GM23338 (cell line): Measurements from ENCODE around the gene GIGYF1. TPM values are rescaled to one million over a fixed set of nuclear protein-coding genes. Genes with fewer than 3 reads are reported as not detected.

Experiments
- ATAC-seq: fragments of 200-7000 bp; cut with Tn5 transposase; 3 replicates; pipeline ENCODE4 v1.9.1; 2020
- DNase-seq: peaks from one replicate; pipeline ENCODE4 v3.0.0-alpha.2; 2015; ENCODE audit warnings: low spot score
- H2AFZ ChIP-seq: fragments of 200-600 bp; sonication (generic); 2 replicates; pipeline ENCODE4 v1.8.0; 2016; ENCODE audit warnings: antibody characterized with exemption, mild to moderate bottlenecking, moderate library complexity
- H3F3A ChIP-seq: fragments of 200-600 bp; sonication (generic); replicated peaks from 2 replicates; pipeline ENCODE4 v1.8.0; 2017; ENCODE audit warnings: antibody characterized with exemption, mixed run types, low read depth
- H3K27ac ChIP-seq: fragments of 200-600 bp; sonication (generic); 2 replicates; pipeline ENCODE4 v1.6.1; 2016; ENCODE audit warnings: low read depth
- H3K27me3 ChIP-seq: fragments of 200-600 bp; sonication (generic); 2 replicates; pipeline ENCODE4 v1.8.0; 2016; ENCODE audit warnings: mild to moderate bottlenecking, mixed run types, moderate library complexity; ENCODE audit not compliant: insufficient read depth
- H3K36me3 ChIP-seq: fragments of 200-600 bp; sonication (generic); 2 replicates; pipeline ENCODE4 v1.8.0; 2016; ENCODE audit warnings: mild to moderate bottlenecking; ENCODE audit not compliant: insufficient read depth
- H3K4me1 ChIP-seq: fragments of 200-600 bp; sonication (generic); 2 replicates; pipeline ENCODE4 v1.8.0; 2016; ENCODE audit warnings: mild to moderate bottlenecking, moderate library complexity; ENCODE audit not compliant: insufficient read depth
- H3K4me2 ChIP-seq: fragments of 200-600 bp; sonication (generic); 2 replicates; pipeline ENCODE4 v1.7.1; 2017; ENCODE audit warnings: mixed run types
- H3K4me3 ChIP-seq: fragments of 200-600 bp; sonication (generic); 2 replicates; pipeline ENCODE4 v1.6.1; 2016; ENCODE audit warnings: mixed run types
- H3K79me2 ChIP-seq: fragments of 200-600 bp; sonication (generic); replicated peaks from 2 replicates; pipeline ENCODE4 v1.8.0; 2017; ENCODE audit warnings: mild to moderate bottlenecking; ENCODE audit not compliant: insufficient read depth
- H3K9me2 ChIP-seq: fragments of 200-600 bp; sonication (generic); 2 replicates; pipeline ENCODE4 v1.8.0; 2017; ENCODE audit not compliant: insufficient read depth
- H4K20me1 ChIP-seq: fragments of 200-600 bp; sonication (generic); replicated peaks from 2 replicates; pipeline ENCODE4 v1.8.0; 2017; ENCODE audit warnings: mild to moderate bottlenecking; ENCODE audit not compliant: insufficient read depth
- H3K27ac Mint-ChIP-seq: 2 replicates; pipeline ENCODE4 v1.8.0; 2020; ENCODE audit warnings: inconsistent platforms, mild to moderate bottlenecking, moderate library complexity, mixed read lengths
- H3K27me3 Mint-ChIP-seq: 3 replicates; pipeline ENCODE4 v1.8.0; 2022; ENCODE audit warnings: low read depth, mild to moderate bottlenecking, moderate library complexity, mixed read lengths, inconsistent platforms; ENCODE audit not compliant: insufficient read depth, poor library complexity
- H3K36me3 Mint-ChIP-seq: 3 replicates; pipeline ENCODE4 v1.8.0; 2021; ENCODE audit warnings: low read depth, mild to moderate bottlenecking, inconsistent platforms, moderate library complexity, mixed read lengths
- H3K4me1 Mint-ChIP-seq: 3 replicates; pipeline ENCODE4 v1.8.0; 2020; ENCODE audit warnings: mild to moderate bottlenecking, inconsistent platforms, mixed read lengths
- H3K4me3 Mint-ChIP-seq: 3 replicates; pipeline ENCODE4 v1.8.0; 2021; ENCODE audit warnings: moderate library complexity, mild to moderate bottlenecking, inconsistent platforms, mixed read lengths
- H3K9me3 Mint-ChIP-seq: 3 replicates; pipeline ENCODE4 v1.8.0; 2020; ENCODE audit warnings: moderate library complexity, mild to moderate bottlenecking, inconsistent platforms, mixed read lengths
- CREB1 ChIP-seq: fragments of 250-450 bp; sonication (Bioruptor Pico); IDR thresholded peaks from 2 replicates; pipeline ENCODE4 v1.5.0; 2020; ENCODE audit warnings: low read depth, mild to moderate bottlenecking, moderate library complexity
- ETS1 ChIP-seq: IDR thresholded peaks from 2 replicates; pipeline ENCODE4 v1.6.1; 2016; ENCODE audit warnings: antibody characterized with exemption
- EZH2 ChIP-seq: fragments of 200-600 bp; sonication (generic); IDR thresholded peaks from one replicate; pipeline ENCODE4 v1.8.0; 2017; ENCODE audit warnings: antibody characterized with exemption, mild to moderate bottlenecking, low read depth; ENCODE audit not compliant: unreplicated experiment
- EZH2phosphoT487 ChIP-seq: fragments of 200-600 bp; sonication (generic); IDR thresholded peaks from one replicate; pipeline ENCODE4 v1.8.1; 2018; ENCODE audit warnings: antibody characterized with exemption; ENCODE audit not compliant: unreplicated experiment
- JUNB ChIP-seq: IDR thresholded peaks from one replicate; pipeline ENCODE4 v1.6.1; 2016; ENCODE audit warnings: antibody characterized with exemption; ENCODE audit not compliant: unreplicated experiment
- NANOG ChIP-seq: IDR thresholded peaks from 2 replicates; pipeline ENCODE4 v1.6.1; 2016; ENCODE audit warnings: antibody characterized with exemption, borderline replicate concordance
- POLR2AphosphoS5 ChIP-seq: IDR thresholded peaks from 2 replicates; pipeline ENCODE4 v1.6.1; 2016; ENCODE audit warnings: antibody characterized with exemption, low read depth
- STAT1 ChIP-seq: IDR thresholded peaks from one replicate; pipeline ENCODE4 v1.6.1; 2016; ENCODE audit warnings: antibody characterized with exemption; ENCODE audit not compliant: unreplicated experiment
- ZNF114 ChIP-seq: fragments of 250-450 bp; sonication (Bioruptor Pico); IDR thresholded peaks from 2 replicates; pipeline ENCODE4 v1.5.0; 2020; ENCODE audit warnings: mild to moderate bottlenecking, moderate library complexity
- ZNF331 ChIP-seq: fragments of 250-450 bp; sonication (Bioruptor Pico); IDR thresholded peaks from 2 replicates; pipeline ENCODE4 v1.5.0; 2020; ENCODE audit warnings: low read depth, mild to moderate bottlenecking, moderate library complexity
- polyA plus RNA-seq: library from polyadenylated mRNA; unstranded; fragments of >200 nt; fragmentation: Nextera tagmentation; extraction: Ambion mirVana; gene quantifications from 2 replicates; pipeline ENCODE4 v1.2.1, GENCODE V29; 2016
- total RNA-seq: library from RNA; depleted of rRNA; stranded (reverse); fragments of >200 nt; shearing (Covaris generic); gene quantifications from 2 replicates; pipeline ENCODE4 v1.2.3, GENCODE V29; 2014
- TF ChIP-seq, protein P1 (sequence below): IDR thresholded peaks from one replicate; pipeline ENCODE4 v1.6.1; 2018; ENCODE audit warnings: antibody characterized with exemption; ENCODE audit not compliant: unreplicated experiment
- TF ChIP-seq, protein P2 (sequence below), 2 experiments: fragments of 200-600 bp in 1 of 2; sonication (generic) in 1 of 2; conservative IDR thresholded peaks; 2 replicates each; pipeline versions ENCODE4 v1.5.1 to v1.6.1; 2016 to 2017; ENCODE audit warnings: antibody characterized with exemption in 2 of 2, low read depth in 2 of 2, mild to moderate bottlenecking in 2 of 2, moderate library complexity in 1 of 2
- TF ChIP-seq, protein P3 (sequence below): fragments of 250-450 bp; sonication (Bioruptor Pico); IDR thresholded peaks from 2 replicates; pipeline ENCODE4 v1.5.0; 2020; ENCODE audit warnings: mild to moderate bottlenecking, moderate library complexity

GIGYF1 gene
- total and polyA plus RNA-seq, 2 experiments from 2014 or later, result 40.4 to 69.8 TPM

- Histone ChIP-seq H3K27me3 (no peaks in the 10 kb centered on the region), H3K4me3 (no peak overlapping the region), H3K4me1 (no peaks in the 10 kb centered on the region), H3K9me2 (no peaks in the 10 kb centered on the region), H3K79me2 (no peaks in the 10 kb centered on the region), H3K4me2 (no peak overlapping the region), H3K27ac (no peak overlapping the region), H4K20me1 (no peaks in the 10 kb centered on the region), H2AFZ (no peak overlapping the region), H3K36me3 (no peaks in the 10 kb centered on the region), H3F3A (no peaks in the 10 kb centered on the region)
- TF ChIP-seq ZNF331 (CRISPR knock-in tag), result no peak
- TF ChIP-seq, protein P1, sequence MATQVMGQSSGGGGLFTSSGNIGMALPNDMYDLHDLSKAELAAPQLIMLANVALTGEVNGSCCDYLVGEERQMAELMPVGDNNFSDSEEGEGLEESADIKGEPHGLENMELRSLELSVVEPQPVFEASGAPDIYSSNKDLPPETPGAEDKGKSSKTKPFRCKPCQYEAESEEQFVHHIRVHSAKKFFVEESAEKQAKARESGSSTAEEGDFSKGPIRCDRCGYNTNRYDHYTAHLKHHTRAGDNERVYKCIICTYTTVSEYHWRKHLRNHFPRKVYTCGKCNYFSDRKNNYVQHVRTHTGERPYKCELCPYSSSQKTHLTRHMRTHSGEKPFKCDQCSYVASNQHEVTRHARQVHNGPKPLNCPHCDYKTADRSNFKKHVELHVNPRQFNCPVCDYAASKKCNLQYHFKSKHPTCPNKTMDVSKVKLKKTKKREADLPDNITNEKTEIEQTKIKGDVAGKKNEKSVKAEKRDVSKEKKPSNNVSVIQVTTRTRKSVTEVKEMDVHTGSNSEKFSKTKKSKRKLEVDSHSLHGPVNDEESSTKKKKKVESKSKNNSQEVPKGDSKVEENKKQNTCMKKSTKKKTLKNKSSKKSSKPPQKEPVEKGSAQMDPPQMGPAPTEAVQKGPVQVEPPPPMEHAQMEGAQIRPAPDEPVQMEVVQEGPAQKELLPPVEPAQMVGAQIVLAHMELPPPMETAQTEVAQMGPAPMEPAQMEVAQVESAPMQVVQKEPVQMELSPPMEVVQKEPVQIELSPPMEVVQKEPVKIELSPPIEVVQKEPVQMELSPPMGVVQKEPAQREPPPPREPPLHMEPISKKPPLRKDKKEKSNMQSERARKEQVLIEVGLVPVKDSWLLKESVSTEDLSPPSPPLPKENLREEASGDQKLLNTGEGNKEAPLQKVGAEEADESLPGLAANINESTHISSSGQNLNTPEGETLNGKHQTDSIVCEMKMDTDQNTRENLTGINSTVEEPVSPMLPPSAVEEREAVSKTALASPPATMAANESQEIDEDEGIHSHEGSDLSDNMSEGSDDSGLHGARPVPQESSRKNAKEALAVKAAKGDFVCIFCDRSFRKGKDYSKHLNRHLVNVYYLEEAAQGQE, result no peak
- TF ChIP-seq, protein P2, sequence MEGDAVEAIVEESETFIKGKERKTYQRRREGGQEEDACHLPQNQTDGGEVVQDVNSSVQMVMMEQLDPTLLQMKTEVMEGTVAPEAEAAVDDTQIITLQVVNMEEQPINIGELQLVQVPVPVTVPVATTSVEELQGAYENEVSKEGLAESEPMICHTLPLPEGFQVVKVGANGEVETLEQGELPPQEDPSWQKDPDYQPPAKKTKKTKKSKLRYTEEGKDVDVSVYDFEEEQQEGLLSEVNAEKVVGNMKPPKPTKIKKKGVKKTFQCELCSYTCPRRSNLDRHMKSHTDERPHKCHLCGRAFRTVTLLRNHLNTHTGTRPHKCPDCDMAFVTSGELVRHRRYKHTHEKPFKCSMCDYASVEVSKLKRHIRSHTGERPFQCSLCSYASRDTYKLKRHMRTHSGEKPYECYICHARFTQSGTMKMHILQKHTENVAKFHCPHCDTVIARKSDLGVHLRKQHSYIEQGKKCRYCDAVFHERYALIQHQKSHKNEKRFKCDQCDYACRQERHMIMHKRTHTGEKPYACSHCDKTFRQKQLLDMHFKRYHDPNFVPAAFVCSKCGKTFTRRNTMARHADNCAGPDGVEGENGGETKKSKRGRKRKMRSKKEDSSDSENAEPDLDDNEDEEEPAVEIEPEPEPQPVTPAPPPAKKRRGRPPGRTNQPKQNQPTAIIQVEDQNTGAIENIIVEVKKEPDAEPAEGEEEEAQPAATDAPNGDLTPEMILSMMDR (conservative IDR thresholded peaks at IDR 0.05; ENCODE audit: low read depth in 2 of 2), result no peak
- no peak for TF ChIP-seq POLR2AphosphoS5
- no peak for TF ChIP-seq NANOG
- TF ChIP-seq, protein P3, sequence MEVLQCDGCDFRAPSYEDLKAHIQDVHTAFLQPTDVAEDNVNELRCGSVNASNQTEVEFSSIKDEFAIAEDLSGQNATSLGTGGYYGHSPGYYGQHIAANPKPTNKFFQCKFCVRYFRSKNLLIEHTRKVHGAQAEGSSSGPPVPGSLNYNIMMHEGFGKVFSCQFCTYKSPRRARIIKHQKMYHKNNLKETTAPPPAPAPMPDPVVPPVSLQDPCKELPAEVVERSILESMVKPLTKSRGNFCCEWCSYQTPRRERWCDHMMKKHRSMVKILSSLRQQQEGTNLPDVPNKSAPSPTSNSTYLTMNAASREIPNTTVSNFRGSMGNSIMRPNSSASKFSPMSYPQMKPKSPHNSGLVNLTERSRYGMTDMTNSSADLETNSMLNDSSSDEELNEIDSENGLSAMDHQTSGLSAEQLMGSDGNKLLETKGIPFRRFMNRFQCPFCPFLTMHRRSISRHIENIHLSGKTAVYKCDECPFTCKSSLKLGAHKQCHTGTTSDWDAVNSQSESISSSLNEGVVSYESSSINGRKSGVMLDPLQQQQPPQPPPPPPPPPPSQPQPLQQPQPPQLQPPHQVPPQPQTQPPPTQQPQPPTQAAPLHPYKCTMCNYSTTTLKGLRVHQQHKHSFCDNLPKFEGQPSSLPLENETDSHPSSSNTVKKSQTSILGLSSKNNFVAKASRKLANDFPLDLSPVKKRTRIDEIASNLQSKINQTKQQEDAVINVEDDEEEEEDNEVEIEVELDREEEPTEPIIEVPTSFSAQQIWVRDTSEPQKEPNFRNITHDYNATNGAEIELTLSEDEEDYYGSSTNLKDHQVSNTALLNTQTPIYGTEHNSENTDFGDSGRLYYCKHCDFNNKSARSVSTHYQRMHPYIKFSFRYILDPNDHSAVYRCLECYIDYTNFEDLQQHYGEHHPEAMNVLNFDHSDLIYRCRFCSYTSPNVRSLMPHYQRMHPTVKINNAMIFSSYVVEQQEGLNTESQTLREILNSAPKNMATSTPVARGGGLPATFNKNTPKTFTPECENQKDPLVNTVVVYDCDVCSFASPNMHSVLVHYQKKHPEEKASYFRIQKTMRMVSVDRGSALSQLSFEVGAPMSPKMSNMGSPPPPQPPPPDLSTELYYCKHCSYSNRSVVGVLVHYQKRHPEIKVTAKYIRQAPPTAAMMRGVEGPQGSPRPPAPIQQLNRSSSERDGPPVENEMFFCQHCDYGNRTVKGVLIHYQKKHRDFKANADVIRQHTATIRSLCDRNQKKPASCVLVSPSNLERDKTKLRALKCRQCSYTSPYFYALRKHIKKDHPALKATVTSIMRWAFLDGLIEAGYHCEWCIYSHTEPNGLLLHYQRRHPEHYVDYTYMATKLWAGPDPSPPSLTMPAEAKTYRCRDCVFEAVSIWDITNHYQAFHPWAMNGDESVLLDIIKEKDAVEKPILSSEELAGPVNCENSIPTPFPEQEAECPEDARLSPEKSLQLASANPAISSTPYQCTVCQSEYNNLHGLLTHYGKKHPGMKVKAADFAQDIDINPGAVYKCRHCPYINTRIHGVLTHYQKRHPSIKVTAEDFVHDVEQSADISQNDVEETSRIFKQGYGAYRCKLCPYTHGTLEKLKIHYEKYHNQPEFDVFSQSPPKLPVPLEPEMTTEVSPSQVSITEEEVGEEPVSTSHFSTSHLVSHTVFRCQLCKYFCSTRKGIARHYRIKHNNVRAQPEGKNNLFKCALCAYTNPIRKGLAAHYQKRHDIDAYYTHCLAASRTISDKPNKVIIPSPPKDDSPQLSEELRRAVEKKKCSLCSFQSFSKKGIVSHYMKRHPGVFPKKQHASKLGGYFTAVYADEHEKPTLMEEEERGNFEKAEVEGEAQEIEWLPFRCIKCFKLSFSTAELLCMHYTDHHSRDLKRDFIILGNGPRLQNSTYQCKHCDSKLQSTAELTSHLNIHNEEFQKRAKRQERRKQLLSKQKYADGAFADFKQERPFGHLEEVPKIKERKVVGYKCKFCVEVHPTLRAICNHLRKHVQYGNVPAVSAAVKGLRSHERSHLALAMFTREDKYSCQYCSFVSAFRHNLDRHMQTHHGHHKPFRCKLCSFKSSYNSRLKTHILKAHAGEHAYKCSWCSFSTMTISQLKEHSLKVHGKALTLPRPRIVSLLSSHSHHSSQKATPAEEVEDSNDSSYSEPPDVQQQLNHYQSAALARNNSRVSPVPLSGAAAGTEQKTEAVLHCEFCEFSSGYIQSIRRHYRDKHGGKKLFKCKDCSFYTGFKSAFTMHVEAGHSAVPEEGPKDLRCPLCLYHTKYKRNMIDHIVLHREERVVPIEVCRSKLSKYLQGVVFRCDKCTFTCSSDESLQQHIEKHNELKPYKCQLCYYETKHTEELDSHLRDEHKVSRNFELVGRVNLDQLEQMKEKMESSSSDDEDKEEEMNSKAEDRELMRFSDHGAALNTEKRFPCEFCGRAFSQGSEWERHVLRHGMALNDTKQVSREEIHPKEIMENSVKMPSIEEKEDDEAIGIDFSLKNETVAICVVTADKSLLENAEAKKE (CRISPR knock-in tag), result no peak
- TF ChIP-seq ETS1, result no peak
- no peak for TF ChIP-seq JUNB
- no peak for TF ChIP-seq CREB1
- TF ChIP-seq EZH2phosphoT487, result no peak
- TF ChIP-seq ZNF114 (CRISPR knock-in tag), result no peak
- TF ChIP-seq STAT1, result no peak
- no peak for TF ChIP-seq EZH2
- no peak overlapping the region for H3K4me3 Mint-ChIP-seq
- no peak for ATAC-seq
- no peak for DNase-seq
- H3K9me3 Mint-ChIP-seq, result no peaks in the 10 kb centered on the region
- no peaks in the 10 kb centered on the region for H3K4me1 Mint-ChIP-seq
- no peak overlapping the region for H3K27ac Mint-ChIP-seq
- no peaks in the 10 kb centered on the region for H3K36me3 Mint-ChIP-seq
- H3K27me3 Mint-ChIP-seq, result peaks cover 8% of the 10 kb centered on the region
Measured at GRCh38 chr7:100731937-100732636, 38.0 kb upstream of the GIGYF1 start.
